GM21360 (cell line): ENCODE data around the gene PUS10.
"Not testable (repeated sequence)": the region's sequence is repeated elsewhere in the genome, so short reads cannot be mapped to it uniquely, and the experiment has no call there.

ENCODE experiments used
- ATAC-seq: cut with Tn5 transposase; IDR thresholded peaks from one replicate; pipeline ENCODE4 v1.9.1; 2021; ENCODE audit warnings: mild to moderate bottlenecking, moderate library complexity; ENCODE audit not compliant: unreplicated experiment

The PUS10 gene, protein sequence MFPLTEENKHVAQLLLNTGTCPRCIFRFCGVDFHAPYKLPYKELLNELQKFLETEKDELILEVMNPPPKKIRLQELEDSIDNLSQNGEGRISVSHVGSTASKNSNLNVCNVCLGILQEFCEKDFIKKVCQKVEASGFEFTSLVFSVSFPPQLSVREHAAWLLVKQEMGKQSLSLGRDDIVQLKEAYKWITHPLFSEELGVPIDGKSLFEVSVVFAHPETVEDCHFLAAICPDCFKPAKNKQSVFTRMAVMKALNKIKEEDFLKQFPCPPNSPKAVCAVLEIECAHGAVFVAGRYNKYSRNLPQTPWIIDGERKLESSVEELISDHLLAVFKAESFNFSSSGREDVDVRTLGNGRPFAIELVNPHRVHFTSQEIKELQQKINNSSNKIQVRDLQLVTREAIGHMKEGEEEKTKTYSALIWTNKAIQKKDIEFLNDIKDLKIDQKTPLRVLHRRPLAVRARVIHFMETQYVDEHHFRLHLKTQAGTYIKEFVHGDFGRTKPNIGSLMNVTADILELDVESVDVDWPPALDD

DNA sequence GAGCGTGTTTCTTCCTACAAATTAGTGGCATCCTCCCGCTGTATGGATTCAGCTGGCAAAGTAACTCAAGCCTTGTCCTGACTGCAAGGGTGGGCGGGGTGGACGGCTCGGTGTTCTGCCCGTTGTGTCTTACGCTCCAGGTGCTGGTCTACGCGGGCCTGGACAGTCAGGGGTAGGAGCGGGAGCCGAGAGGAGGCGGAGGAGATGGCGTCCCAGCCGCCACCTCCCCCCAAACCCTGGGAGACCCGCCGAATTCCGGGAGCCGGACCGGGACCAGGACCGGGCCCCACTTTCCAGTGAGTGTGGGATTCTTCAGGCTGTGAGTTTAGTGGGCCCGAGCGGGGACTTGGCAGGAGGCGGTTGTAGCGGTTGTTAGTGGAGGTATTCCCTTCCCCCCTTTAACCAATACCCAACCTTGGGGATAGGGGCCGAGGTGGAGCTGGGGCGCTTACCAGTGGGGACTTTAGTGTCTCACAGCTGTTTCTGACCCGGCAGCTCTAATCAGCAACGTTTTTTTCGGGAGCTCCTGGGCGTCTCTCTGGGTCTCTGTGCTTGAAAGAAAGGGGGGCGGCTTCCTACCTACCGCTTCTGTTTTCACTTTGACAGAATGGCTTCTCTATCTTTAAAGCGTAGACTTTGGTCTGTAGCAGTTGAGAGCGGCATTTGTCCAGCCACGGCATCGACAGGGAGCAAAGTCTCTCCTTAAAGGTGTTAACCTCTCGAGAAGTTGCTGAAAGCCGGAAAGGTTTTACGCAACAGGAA is at the start of gene PUS10, which contains the start of gene PEX13:
Gene PUS10 (minus strand): TSS at position 700 of the 762 bp plus-strand sequence. CDS start 6,365 bp downstream, outside the sequence.
Gene PEX13 (plus strand): TSS at position 165 of the 762 bp plus-strand sequence. CDS start 40 bp downstream, at position 205.
- peak; percentile 71 for ATAC-seq

DNA sequence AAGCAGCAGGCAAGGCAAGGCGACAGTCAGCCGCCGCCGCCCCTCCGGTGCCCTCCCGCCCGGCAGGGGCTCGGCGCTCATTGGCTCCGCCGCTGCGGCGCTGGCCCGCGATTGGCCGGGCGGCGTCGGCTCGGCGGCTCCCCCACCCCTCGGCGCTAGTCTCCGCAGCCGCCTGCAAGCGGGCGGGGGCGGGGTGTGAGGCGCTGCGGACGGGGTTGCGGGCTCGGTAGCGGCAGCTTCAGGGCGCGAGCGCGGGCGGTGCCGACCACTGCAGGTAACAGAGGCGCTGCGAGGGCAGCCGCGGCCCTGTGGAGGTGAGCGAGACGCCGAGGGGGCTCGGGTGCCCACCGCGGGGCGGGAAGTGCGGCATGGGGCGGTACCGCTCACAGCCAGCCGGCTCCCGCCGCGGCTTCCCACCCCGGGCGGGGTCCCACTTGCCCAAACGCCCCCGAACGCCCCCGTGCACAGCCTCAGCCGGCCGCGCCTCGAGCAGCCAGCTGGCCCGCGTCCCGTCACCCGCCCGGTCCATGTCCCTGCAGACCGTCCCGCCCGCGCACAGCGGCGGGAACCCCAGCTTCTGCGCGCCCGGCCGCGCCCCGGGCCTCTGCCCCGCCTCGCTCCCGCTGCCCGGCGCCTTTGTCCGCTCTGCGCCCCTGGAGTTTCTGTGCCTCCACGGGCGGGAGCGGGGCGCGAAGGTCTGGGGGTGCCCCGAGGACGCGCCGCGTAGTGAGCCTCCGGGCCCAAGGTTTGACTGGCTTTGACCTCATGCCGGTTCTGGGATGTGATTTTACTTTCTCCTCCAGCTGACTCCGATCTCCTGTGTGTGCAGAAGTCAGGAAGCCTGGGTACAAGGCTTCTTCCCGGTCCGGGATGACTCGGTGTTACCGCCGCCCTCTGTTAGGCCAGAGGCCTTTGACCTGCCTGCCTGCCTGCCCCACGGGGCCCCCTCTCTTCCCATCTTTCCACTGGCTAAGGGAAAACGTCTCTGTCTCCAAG is 48.0 kb upstream of the PUS10 start, which contains the start of gene SANBR:
Gene SANBR (plus strand): TSS at position 158 of the 996 bp plus-strand sequence. CDS start 4,480 bp downstream, outside the sequence.
- ATAC-seq: peak; percentile 89

DNA sequence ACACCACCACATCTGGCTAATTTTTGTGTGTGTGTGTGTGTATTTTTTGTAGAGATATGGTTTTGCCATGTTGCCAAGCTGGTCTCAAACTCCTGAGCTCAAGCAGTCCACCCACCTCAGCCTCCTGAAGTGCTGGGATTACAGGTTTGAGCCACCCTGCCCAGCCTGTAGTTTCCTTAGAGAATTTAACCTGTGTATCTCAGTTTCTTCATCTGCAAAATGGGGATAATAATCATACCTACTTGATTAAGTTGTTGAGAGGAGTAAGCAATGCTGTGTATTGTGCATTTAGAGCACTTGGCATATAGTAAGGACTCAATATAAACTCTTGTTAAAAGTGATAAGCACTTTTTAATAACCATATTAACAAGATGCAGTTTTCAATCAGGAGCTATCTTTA is 41.3 kb upstream of the PUS10 start:
- no peak for ATAC-seq

DNA sequence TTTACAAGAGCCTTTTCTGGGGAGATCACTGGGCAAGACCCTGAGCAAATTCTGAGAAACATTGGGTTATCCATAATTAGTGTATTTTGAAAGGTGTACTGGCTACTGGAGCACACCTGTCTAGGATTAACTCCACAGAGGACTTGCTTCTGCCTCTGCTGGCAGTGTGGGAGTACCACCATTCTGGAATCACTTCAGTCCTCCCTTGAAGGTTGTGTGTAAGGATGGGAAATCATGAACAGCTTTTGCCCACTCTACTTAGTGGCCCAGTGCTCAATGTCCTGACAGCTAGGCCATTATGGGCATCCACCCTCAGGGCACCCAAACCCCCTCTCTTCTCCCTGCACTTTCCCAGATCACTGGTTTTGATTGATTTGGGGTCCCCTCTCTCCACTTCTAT is 39.5 kb upstream of the PUS10 start:
- no peak for ATAC-seq

DNA sequence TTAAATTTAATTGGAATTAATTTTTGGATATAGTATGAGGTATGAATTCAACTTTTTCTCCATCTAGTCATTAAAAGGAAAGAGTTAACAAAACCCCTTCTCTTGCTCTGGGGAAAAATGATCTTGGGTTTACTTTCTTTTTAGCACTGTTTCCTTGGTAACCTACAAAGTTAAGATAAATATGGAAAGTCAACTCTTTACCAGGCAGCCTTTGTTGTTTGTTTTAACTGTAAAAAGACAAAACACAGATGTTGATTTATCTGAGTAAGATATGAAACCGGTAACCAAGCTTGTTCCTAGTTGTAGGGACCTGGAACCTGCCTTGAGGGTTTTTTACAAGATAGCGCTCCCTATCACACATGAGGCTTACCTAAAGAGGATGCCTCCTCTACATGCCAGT is 37.5 kb upstream of the PUS10 start:
- no peak for ATAC-seq

DNA sequence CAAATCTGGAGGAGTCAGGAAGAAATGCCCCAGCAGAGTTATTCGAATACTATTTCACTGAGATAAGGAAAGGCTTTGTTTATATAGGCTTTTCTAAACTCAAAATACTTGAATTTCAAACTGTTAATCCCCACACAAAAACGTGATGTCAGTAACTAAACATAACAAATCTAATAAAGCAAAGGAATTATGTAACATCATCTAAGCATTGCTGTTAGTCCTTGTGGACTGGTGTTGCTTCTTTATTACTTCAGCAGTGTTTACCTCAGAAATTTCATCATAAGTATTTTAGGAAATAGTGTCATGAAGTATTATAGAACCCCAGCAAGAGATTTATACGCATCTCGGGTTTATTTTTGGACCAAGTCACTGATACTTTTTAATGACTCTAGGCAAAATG is 27.9 kb upstream of the PUS10 start:
- no peak for ATAC-seq

DNA sequence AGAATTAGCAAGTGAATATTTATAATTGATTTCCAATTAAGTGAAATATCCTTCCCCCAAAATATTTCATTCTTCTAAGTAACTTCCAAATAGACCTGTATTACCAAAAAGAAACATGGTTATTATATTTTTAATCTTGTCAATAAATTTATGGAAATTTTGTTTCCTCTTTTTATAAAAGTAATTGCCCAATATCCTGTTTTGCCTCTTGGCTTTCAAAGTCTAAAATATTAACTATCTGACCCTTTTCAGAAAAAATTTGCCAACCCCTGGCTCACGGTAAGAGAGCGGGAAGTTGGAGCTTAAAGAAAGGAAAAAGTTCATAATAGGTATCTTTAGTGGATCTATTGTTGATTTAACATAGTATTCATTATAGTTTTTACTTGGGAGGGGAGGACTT is 27.2 kb upstream of the PUS10 start:
- ATAC-seq: no peak

DNA sequence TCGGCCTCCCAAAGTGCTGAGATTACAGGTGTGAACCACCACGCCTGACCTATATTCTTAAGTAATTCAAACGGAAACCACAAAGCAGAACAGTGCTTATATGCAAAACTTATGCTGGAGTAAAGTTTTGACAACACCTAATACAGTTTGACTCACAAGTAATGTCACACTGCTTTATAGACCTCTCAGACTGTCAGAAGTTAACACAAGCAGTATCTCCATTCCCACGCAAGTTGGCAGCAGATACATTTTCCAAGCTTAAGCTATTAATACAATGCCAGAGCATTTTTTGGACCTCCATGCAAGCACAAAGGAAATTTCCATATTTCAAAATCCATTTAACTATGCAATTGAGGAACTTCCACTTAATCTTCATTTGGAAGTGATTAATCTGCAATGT is 26.6 kb upstream of the PUS10 start:
- ATAC-seq: no peak

DNA sequence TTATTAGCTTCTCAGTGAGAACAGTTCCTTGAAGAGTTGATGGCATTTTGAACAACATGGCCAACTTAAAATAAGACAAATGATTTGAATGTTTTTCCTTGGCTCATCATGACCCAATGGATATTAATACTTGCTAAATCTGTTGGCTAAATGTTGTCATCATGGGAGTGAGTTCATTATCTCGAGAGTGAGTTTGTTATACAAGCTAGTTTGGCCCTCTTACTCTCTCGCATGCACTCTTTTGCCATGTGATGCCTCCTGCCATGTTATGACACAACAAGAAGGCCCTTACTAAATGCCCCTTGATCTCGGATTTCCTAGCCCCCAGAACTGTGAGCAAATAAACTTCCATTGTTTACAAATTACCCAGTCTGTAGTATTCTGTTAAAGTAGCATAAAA is 24.8 kb upstream of the PUS10 start:
- ATAC-seq: no peak

DNA sequence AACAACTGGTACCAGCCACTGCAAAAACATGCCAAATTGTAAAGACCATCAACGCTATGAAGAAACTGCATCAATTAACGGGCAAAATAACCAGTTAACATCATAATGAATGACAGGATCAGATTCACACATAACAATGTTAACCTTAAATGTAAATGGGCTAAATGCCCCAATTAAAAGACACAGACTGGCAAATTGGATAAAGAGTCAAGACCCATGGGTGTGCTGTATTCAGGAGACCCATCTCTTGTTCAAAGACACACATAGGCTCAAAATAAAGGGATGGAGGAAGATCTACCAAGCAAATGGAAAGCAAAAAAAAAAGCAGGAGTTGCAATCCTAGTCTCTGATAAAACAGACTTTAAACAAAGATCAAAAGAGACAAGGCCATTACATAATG is 18.6 kb upstream of the PUS10 start:
- not testable (repeated sequence) for ATAC-seq

DNA sequence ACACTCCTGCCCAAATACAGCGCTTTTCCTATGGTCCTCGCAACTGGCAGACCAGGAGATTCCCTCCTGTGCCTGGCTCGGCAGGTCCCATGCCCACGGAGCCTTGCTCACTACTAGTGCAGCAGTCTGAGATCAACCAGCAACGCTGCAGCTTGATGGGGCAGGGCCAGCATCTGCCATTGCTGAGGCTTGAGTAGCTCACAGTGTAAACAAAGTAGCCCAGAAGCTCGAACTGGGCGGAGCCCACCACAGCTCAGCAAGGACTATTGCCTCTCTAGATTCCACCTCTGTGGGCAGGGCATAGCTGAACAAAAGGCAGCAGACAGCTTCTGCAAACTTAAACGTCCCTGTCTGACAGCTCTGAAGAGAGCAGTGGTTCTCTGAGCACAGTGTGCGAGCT is 16.5 kb upstream of the PUS10 start:
- not testable (repeated sequence) for ATAC-seq

DNA sequence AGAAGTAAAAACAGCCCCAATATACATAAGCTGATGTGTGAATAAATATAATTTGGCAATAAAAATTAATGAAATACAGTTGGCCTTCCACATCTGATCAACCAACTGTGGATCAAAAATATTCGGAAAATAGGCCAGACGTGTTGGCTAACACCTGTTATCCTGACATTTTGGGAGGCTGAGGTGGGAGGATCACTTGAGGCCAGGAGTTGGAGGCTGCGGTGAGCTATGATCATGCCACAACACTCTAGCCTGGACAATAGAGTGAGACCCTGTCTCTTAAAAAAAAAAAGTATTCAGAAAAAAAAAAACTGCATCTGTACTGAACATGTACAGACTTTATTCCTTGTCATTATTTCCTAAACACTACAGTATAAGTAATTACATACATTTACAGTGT is 11.5 kb upstream of the PUS10 start:
- ATAC-seq: no peak

DNA sequence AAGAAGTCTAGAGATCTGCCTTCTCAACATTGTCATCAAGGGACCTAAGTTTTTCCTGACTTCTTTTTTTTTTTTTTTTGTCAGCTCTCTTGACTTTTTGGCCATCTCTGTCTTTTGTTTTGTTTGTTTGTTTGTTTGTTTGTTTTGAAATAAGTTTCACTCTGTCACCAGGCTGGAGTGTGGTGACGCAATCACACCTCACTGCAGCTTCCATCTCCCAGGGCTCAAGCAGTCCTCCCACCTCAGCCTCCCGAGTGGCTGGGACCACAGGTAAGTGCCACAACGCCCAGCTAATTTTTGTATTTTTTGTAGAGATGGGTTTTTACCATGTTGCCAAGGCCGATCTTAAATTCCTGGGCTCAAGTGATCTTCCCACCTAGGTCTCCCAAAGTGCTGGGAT is 5.6 kb upstream of the PUS10 start:
- no peak for ATAC-seq

DNA sequence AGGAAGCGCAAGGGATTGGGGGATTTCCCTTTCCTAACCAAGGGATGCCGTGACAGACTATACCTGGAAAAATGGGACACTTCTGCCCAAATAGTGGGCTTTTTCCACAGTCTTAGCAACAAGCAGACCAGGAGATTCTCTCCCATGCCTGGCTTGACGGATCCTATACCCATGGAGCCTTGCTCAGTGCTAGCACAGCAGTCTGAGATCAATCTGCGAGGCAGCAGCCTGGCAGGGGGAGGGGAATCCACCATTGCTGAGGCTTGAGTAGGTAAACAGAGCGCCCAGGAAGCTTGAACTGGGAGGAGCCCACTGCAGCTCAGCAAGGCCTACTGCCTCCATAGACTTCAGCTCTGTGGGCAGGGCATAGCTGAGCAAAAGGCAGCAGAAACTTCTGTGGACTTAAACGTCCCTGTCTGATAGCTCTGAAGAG is 3.2 kb upstream of the PUS10 start:
- no peak for ATAC-seq

DNA sequence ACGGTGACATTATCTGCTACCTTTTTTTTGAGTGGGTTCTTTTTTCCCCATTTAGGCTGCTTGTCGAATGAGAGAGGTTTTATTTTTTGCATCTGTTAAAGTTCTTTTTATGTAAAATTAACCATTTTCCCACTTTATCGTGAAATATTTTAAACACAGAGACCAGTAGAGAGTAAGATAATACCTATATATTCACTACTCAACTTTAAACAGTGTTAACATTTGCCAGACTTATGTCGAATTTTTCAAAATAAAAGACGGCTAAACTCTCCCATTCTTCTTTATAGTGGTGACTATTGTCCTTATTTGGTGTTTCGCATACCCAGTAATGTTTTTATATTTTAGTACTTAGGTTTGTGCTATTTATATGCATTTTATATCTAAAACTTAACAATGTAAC is 743 bp upstream of the PUS10 start:
- no peak for ATAC-seq

DNA sequence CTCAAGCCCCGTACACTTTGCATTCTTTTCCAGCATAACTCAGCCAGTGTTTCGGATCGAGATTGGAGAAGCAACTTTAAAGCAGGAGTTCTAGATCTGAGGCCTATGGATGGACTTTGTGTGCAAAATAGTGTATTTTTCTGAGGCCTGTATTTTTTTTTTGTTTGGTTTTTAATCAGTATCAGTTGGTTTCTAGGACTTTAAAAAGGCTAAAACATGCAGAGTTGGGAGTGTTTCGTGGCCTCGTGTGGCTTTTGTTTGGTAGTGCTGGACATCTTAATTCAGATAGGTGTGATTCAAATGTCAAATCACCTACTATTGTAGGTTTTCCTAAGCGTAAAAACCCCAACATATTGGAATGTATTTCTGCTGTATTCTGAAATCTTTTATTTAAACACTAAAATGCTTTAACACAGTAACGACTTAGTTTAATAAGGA is 282 bp upstream of the PUS10 start:
- ATAC-seq: no peak

DNA sequence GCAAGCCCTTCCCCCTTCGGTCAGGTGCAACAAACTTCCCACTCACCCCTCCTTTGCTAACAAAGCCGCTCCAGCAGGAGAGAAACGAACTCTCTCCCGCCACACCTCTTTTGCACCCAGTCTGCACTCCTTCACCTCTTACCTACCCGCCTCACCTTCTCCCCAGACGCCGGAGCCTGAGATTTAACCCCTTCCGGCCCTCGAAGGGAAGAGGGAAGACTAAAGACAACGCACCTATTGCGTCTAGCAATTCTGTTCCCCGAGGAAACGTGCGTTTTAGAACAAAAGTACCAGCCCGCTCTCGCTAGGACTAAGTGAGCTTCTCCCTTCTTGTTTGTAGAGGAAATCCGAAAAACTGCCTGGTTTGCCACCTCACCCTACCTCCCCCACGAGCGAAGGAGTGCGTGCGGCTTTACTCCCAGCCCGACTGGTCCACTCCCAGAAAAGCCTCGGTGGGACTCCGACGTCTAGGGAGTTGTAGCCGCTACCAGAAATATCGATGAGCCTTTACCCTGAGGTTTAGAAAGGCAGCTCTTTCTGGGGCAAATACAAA is 976 bp downstream of the PUS10 start:
- ATAC-seq: peak; percentile 47

DNA sequence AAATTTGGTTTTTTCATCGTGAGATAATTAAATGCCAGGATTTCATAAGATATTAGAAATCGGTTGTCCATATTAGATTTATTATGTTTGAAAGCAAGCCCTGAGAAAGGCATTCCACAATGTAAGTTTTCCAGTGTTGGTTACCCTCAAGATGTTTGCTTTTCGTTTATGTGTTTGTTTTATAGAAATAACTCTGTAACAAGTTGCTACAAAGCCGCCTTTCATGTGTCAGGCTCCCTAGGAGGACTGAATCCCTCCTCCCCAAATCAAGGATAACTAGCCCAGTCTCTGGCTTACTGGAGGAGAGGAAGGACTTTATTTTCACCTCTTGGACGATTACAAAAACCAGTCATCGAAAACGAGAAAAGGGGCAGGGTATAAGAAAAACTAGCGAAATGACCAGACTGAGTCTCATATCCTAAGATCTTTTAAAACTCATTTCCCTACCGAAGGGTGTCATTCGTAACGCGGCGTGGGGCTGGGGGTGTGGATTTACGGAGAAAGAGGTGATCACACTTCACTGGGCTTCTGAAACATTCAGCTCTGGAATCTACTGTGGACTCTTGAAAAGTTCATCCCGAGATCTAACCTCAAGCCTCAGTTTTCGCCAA is 1.6 kb downstream of the PUS10 start:
- peak; percentile 18 for ATAC-seq

DNA sequence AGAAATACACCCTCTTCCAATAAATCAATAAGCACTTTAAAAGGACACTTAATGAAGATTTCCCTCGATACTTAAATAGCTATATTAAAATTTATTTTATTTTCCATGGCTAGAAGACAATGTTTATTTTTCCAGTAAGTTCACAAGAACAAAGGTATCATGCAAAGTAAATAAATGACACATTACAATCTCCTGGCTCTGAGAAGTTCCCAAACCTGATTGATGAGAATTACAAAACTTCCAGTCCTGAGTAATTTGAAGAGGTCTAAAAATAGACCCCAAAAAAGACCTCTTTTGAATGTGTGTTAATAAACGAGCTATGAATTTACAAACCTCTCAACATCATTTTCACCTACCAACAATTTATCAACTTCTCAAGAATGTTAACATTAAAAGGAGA is 2.1 kb downstream of the PUS10 start:
- no peak for ATAC-seq

DNA sequence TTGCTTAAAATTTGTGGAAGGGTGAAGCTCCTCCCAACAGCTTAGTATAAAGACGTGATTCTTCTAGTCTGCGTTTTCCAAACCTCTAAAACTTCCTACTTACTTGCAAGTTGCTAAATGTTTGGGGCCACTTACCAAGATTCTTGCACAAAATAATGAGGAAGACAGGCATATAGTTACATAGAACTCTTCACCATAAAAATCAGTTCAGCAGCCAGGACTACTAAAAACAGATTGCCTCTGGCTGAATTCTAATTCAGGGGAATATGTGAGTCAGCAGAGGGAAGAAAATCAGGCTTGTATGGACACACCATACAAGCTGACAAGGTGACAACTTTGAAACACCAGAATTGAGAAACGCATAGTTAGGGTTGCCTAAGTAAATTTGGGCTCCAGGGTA is 3.3 kb downstream of the PUS10 start:
- no peak for ATAC-seq
